ENCODE measurements around the gene IFT43. TPM values are rescaled to one million over a fixed set of nuclear protein-coding genes. Genes with fewer than 3 reads are reported as not detected.

Gene IFT43
- total RNA-seq, 1 experiment from 2014 or later = 34.9 TPM

DNA sequence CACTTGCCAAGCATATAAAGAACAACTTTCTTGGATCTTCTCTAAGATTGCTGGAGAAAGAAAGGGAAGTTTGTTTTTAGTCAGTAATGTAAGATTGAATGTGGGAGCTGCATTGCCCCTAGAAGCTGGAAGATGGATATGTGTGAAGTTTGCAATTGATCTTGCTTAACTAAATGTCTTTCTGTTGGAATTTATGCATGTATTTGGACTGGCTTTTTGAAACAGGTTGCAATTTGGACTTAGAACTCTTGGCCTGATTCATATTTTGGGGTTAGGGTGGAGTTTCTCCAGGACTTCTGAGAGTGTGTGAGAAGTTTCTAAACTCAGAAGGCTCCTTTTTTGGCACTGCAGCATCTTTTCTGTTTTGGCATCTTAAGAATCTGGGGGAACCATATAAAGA is 26.4 kb downstream of the IFT43 start:
- no TSS peak for BruUV-seq (replicated peaks)
- DNase-seq (ENCODE audit: unreplicated experiment) = no peak
- Mint-ChIP-seq H3K36me3 (ENCODE audit: insufficient read depth, unreplicated experiment) (peaks cover 64% of the 10 kb centered on the region), H3K9me3 (ENCODE audit: unreplicated experiment) (no peaks in the 10 kb centered on the region), H3K4me1 (ENCODE audit: insufficient read depth, unreplicated experiment) (no peaks in the 10 kb centered on the region), H3K27me3 (ENCODE audit: insufficient read depth, unreplicated experiment) (no peaks in the 10 kb centered on the region), H3K27ac (ENCODE audit: low read depth, unreplicated experiment) (no peak overlapping the region), H3K4me3 (ENCODE audit: unreplicated experiment) (no peak overlapping the region)
- CTCF ChIA-PET = no interaction called here
- intact Hi-C loops (cut with micrococcal nuclease) = no loop called here
- TF ChIP-seq, protein P1, sequence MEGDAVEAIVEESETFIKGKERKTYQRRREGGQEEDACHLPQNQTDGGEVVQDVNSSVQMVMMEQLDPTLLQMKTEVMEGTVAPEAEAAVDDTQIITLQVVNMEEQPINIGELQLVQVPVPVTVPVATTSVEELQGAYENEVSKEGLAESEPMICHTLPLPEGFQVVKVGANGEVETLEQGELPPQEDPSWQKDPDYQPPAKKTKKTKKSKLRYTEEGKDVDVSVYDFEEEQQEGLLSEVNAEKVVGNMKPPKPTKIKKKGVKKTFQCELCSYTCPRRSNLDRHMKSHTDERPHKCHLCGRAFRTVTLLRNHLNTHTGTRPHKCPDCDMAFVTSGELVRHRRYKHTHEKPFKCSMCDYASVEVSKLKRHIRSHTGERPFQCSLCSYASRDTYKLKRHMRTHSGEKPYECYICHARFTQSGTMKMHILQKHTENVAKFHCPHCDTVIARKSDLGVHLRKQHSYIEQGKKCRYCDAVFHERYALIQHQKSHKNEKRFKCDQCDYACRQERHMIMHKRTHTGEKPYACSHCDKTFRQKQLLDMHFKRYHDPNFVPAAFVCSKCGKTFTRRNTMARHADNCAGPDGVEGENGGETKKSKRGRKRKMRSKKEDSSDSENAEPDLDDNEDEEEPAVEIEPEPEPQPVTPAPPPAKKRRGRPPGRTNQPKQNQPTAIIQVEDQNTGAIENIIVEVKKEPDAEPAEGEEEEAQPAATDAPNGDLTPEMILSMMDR (IDR thresholded peaks at IDR 0.05; ENCODE audit: unreplicated experiment) = no peak
- POLR2A ChIA-PET = no interaction called here

DNA sequence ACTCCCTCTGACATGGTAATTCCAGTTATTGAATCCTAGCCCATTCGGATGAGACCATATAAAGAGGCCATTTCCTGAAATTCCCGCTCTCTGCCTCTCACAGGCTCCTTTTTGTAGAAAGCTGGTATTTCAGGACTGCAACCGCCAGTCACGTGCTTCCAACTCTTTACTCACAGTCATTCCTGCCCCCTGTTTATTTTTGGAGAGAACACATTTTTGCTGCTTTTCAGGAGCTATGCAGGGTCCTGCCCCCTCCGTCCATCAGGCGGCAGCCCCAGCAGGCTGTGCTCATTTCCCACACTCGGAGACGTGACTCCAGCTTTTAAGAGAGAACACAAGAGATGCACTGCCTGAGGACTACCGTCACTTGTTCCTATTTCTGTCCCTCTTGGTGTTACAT is 26.8 kb downstream of the IFT43 start:
- intact Hi-C loops (cut with micrococcal nuclease) = no loop called here
- BruUV-seq (replicated peaks) = no TSS peak
- H3K4me1 Mint-ChIP-seq (ENCODE audit: insufficient read depth, unreplicated experiment) = no peaks in the 10 kb centered on the region
- H3K4me3 Mint-ChIP-seq (ENCODE audit: unreplicated experiment) = no peak overlapping the region
- H3K27me3 Mint-ChIP-seq (ENCODE audit: insufficient read depth, unreplicated experiment) = no peaks in the 10 kb centered on the region
- no peaks in the 10 kb centered on the region for H3K9me3 Mint-ChIP-seq (ENCODE audit: unreplicated experiment)
- peaks cover 60% of the 10 kb centered on the region for H3K36me3 Mint-ChIP-seq (ENCODE audit: insufficient read depth, unreplicated experiment)
- ChIA-PET CTCF (no interaction called here), POLR2A (no interaction called here)
- no peak overlapping the region for H3K27ac Mint-ChIP-seq (ENCODE audit: low read depth, unreplicated experiment)
- TF ChIP-seq, protein P1 (IDR thresholded peaks at IDR 0.05; ENCODE audit: unreplicated experiment) = no peak
- DNase-seq (ENCODE audit: unreplicated experiment) = no peak

DNA sequence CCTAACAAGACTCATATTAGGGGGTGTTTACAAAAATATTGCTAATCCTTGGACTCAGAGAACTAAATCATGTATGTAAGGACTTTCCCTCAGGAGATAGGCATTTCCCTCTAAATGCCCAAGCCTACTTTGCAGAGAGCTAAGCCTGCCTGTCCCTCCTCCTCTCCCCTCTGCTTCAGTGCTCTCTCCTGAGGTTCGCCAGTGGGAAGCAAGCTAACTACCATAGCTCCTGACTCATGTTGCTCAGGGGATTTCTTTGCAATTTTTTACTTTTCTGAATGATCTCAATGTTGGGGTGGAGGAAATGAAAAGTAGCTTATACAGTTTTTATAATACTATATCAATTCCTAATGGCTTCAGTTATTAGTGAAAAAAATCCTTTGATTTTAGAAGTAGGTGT is 29.6 kb downstream of the IFT43 start:
- no peak overlapping the region for H3K4me3 Mint-ChIP-seq (ENCODE audit: unreplicated experiment)
- H3K9me3 Mint-ChIP-seq (ENCODE audit: unreplicated experiment) = peaks cover 16% of the 10 kb centered on the region
- H3K27ac Mint-ChIP-seq (ENCODE audit: low read depth, unreplicated experiment) = no peak overlapping the region
- H3K27me3 Mint-ChIP-seq (ENCODE audit: insufficient read depth, unreplicated experiment) = no peaks in the 10 kb centered on the region
- TF ChIP-seq, protein P1 (IDR thresholded peaks at IDR 0.05; ENCODE audit: unreplicated experiment) = no peak
- CTCF ChIA-PET = interaction anchor here (0.6 kb wide), 1 partner anchor 15 kb away, joined by 5 read pairs; no protein-coding TSS in a partner anchor
- DNase-seq (ENCODE audit: unreplicated experiment) = no peak
- POLR2A ChIA-PET = interaction anchor here (1.1 kb wide), 1 partner anchor 30 kb away, joined by 3 read pairs; the partner anchor contains the start of gene IFT43
- no TSS peak for BruUV-seq (replicated peaks)
- peaks cover 53% of the 10 kb centered on the region for H3K36me3 Mint-ChIP-seq (ENCODE audit: insufficient read depth, unreplicated experiment)
- intact Hi-C loops (cut with micrococcal nuclease) = no loop called here
- no peaks in the 10 kb centered on the region for H3K4me1 Mint-ChIP-seq (ENCODE audit: insufficient read depth, unreplicated experiment)

DNA sequence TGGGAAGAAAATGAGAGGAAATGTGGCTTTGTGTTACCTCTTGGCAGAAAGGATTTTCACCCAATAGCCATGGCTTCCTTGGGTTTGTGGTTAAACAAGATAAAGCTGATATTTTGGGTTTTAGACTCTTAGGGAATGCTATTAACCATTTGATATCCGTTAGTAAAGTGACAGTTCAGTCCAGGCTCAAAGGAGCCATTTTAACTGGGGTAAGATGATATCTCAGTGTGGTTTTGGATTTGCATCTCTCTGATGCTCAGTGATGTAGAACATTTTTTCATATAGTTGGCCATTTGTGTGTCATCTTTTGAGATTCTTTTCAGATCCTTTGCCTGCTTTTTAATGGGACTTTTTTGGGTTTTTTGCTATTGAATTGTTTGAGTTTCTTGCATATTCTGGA is 30.1 kb downstream of the IFT43 start:
- Mint-ChIP-seq H3K4me3 (ENCODE audit: unreplicated experiment) (no peak overlapping the region), H3K27me3 (ENCODE audit: insufficient read depth, unreplicated experiment) (no peaks in the 10 kb centered on the region), H3K27ac (ENCODE audit: low read depth, unreplicated experiment) (no peak overlapping the region), H3K4me1 (ENCODE audit: insufficient read depth, unreplicated experiment) (no peaks in the 10 kb centered on the region), H3K9me3 (ENCODE audit: unreplicated experiment) (peaks cover 19% of the 10 kb centered on the region), H3K36me3 (ENCODE audit: insufficient read depth, unreplicated experiment) (peaks cover 53% of the 10 kb centered on the region)
- DNase-seq (ENCODE audit: unreplicated experiment) = no peak
- POLR2A ChIA-PET = interaction anchor here (1.1 kb wide), 1 partner anchor 30 kb away, joined by 3 read pairs; the partner anchor contains the start of gene IFT43
- TF ChIP-seq, protein P1 (IDR thresholded peaks at IDR 0.05; ENCODE audit: unreplicated experiment) = no peak
- CTCF ChIA-PET = interaction anchor here (0.6 kb wide), 1 partner anchor 15 kb away, joined by 5 read pairs; no protein-coding TSS in a partner anchor
- intact Hi-C loops (cut with micrococcal nuclease) = no loop called here
- BruUV-seq (replicated peaks) = no TSS peak
